Stimulated activated CD8-positive, alpha-beta memory T cell treated with anti-CD3 and anti-CD28 coated beads, Interleukin-12 subunit alpha, Interleukin-12 subunit beta, amount 100 ng/mL, for 24 hours (primary cell): ENCODE data around the gene CHMP6.
"Not testable (repeated sequence)": the region's sequence is repeated elsewhere in the genome, so short reads cannot be mapped to it uniquely, and the experiment has no call there.

Experiments
- DNase-seq: peaks from one replicate; pipeline ENCODE4 v3.0.0-alpha.2; 2020; ENCODE audit errors: extremely low read depth

The CHMP6 gene

DNA sequence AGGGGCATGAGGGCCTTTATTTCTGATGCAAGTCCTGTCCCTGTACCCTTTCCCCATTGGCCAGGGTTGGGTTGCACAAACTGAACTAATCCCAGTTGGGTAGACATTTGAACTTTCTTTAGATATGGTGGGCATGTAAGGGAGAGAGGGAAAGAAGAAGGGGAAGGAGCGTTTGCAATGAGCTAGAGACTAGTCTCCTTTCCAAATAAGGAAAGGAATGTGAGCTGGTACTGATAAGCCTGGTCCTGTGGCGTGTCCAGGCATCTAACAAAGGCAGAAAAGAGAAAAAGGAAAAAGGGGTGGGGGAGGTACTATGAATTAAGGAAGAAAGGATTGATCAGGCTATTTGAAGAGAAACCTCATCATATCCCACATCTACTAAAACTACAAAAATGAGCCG lies 20.3 kb downstream of the CHMP6 start:
- no peak for DNase-seq

DNA sequence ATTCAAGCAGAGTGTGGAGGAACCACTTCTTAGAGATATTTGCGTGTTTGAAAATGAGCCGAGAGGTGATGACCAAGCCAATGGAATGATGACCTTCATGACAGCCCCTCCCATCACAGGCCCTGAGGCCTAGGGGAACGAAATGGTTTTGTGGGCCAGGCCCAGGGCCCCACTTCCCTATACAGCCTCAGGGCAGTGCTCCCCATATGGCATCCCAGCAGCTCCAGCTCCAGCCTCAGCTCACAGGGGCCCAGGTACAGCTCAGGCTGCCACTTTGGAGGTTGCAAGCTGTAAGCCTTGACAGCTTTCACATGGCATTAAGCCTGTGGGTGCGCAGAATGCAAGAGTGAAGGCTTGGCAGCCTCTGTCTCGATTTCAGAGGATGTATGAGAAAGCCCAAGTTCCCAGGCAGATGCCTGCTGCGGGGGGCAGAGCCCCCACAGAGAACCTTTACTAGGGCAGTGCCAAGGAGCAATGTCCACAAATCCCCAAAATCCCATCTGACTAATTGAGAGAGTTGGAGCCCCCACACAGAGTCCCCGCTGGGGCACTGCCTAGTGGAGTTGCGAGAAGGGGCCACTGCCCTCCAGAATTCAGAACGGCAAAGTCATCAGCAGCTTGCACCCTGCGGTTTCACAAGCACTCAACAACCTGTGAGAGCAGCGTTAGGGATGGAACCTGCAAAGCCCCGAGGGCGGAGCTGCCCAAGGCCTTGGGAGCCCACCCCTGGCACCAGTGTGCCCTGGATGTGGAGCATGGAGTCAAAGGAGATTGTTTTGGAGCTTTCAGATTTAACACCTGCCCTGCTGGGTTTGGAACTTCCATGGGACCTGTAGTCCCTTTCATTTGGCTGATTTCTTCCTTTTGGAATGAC lies 21.2 kb downstream of the CHMP6 start:
- no peak for DNase-seq

- DNase-seq: no peak
Observed at GRCh38 chr17:81013642-81014041, 22.0 kb downstream of the CHMP6 start.

DNA sequence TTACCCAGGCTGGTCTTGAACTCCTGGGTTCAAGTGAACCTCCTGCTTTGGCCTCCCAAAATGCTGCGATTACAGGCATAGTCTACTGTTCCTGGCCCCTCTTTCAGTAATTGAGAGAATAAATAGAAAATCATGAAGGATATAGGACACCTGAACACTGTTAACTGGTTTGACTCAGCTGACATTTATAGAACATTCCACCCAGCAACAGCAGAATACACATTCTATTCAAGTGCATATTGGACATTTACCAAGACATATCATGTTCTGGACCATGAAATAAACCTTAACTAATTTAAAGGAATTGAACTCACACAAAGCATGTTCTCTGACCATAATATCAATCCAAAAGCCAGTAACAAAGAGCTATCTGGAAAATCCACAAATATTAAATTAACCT lies 23.5 kb downstream of the CHMP6 start:
- no peak for DNase-seq

DNA sequence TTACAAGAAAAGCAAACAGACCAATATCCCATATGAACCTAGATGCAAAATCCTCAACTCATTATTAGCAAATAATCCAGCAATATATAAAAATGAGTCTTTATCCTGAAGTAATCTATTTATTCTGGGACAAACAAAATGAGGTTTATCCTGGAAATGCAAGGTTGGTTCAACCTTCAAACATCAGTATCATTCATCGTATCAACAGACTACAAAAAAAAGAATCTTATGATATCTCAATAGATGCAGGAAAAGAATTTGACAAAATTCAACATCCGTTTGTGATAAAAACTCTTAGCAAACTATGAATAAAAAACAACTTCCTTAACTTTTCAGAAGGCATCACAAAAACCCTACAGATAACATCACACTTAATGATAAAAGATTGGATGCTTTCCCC lies 24.9 kb downstream of the CHMP6 start:
- no peak for DNase-seq

DNA sequence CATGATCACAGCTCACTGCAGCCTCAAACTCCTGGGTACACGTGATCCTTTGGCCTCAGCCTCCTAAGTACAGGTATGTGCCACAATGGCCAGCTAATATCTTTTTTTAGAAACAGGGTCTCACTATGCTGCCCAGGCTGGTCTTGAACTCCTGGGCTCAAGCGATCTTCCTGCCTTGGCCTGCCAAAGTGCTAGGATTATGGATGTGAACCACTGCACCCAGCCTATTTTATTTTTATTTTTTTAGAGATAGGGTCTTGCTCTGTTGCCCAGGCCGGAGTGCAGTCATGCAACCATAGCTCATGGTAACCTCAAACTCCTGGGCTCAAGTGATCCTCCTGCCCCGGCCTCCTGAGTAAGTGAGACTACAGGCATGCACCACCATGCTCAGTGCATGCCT lies 25.7 kb downstream of the CHMP6 start:
- not testable (repeated sequence) for DNase-seq

- no peak for DNase-seq
Observed at GRCh38 chr17:81018044-81018802, 26.6 kb downstream of the CHMP6 start.

- no peak for DNase-seq
Observed at GRCh38 chr17:81019563-81020442, 28.2 kb downstream of the CHMP6 start.

GRCh38 chr17:81020443-81020766 lies 28.8 kb downstream of the CHMP6 start:
- DNase-seq: no peak

- no peak for DNase-seq
Observed at GRCh38 chr17:81020767-81021497, 29.3 kb downstream of the CHMP6 start.

- DNase-seq: no peak
Observed at GRCh38 chr17:81021531-81022343, 30.1 kb downstream of the CHMP6 start.

- DNase-seq: no peak
Observed at GRCh38 chr17:81022344-81022676, 30.7 kb downstream of the CHMP6 start.

DNA sequence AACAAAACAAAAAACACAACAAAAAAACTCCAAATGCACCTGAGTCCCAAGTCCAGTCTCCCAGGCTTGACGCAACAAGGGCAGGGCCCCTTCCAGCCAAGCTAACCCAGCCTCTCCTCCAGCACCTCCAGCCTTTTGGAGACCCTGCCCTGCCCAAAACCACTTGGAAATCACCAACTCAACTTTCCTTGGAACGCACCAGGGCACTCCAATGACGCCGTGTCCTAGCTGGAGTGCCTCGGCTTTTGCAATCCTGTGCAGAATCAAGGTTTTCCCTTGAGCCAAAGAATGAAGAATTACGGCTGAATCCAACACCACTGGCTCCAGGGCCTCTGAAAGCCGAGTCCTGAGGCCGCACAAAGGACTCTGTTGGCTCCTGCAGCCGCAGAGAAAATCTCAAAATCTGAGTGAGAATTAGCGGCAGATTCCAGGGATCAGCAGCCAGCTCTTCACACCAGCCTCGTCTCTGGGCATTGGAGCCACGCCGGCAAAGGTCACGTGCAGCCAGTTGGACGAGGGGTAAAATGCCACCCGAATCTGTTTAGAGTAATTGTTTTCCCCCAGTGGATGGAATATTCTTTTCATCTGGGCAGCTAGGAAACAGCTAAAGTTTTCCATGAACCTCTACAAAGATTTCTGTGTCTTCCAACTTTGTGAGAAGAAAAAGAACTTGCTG lies 33.6 kb downstream of the CHMP6 start:
- DNase-seq: no peak

DNA sequence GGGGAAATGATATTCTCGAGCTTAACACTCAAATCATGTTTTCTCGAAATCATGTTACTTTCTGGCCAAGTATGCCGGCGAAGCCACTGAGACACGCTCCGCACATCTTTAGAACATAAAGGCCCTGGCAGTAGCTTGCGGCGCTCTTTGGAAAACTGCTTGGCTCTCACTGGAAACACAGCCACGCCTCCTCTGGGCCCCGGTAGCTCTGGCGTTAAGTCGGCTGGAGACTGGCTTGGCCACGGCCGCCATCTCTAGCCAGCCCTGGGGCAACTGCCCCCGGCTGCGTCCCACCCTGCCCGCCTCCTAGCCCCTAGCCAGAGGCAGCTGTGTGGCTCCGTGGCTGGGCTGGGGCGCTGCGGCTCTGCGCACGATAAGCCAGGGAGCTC lies 34.1 kb downstream of the CHMP6 start:
- no peak for DNase-seq

DNA sequence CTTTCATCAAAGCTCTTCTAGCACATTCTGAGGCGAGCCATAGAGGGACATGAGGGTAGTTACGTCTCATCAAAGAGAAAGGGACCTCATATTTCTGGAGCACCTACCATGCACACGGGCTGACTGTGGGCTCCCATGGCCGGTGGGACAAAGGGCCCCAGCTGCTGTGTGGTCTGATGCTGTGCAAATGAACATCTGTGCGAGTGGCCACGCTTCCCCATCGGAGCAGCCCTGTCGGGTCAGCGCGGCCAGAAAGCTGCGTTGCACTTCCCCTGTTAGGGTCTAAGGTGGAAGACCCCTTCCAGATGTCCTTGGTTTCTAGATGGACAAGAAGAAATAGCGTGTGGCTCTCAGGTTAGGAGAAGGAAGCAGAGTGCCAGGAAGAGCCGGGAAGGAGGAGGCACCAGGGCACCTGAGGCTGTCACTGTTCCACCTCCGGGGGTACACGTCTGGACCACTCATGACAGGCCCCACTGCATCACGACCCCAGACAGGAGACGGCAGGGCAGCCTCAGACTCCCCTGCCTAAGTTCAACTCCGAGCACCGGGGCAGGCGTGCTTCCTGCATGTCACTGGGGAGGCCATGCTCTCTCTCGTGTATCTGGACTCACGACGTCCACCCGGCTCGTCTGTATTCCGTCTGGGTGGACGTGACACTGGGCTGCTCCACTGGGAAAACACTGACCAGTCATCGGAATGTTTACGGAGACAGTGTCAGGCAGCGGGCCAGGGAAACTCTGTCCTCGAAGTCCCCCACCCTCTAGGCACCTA lies 34.8 kb downstream of the CHMP6 start:
- no peak for DNase-seq

GRCh38 chr17:81027038-81027437 lies 35.4 kb downstream of the CHMP6 start:
- DNase-seq: no peak

GRCh38 chr17:81027591-81028505 lies 36.2 kb downstream of the CHMP6 start:
- DNase-seq: no peak

DNA sequence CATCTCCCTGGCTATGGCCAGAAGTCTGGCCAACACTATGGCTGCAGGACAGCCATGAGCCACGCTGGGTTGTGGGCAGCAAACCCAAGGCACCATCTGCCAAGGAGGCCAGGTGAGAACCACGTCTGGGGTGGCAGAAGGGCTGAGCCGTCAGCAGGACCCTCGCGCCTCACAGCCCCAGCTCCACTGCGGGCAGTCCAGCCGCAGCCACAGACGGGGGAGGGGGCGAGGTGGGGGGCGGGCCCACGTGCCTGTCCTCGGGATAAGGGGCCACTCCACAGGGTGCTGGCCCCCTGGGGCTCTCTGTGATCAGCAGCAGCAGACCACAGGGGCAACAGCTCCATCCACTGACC lies 36.8 kb downstream of the CHMP6 start:
- DNase-seq: no peak

DNA sequence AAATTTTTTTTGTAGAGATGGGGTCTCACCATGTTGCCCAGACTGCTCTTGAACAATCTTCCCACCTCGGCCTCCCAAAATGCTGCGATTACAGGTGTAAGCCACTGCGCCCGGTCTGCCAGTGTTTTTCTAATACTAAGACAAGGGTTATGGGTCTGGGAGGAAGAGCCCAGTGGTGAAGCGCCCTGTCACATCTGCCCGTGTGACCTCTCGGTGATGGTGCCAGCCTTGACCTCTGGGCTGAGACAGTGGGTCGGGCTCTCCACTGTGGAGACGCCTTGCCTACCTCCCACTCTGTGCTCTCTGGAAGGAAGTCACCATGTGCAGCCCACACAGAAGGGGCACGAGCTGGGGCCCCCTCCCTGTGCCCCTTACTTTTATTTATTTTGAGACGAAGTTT lies 38.2 kb downstream of the CHMP6 start:
- DNase-seq: no peak
